K562 (cell line): ENCODE data around the gene CCDC184. TPM values are rescaled to one million over a fixed set of nuclear protein-coding genes. Genes with fewer than 3 reads are reported as not detected.

Experiments used
- ATAC-seq: fragments of 200-7000 bp; cut with Tn5 transposase; 3 replicates; pipeline ENCODE4 v1.9.1; 2020; ENCODE audit warnings: moderate library complexity
- BruUV-seq: library from RNA; stranded (reverse); fragments of 400-500 nt; replicated peaks from 2 replicates; lab custom pipeline; 2021; lab: Mats Ljungman, UMichigan
- CTCF ChIA-PET: fragments of 300-600 bp; formaldehyde crosslinking; extraction: SDS; loops from one replicate; lab custom pipeline; 2021; ENCODE audit warnings: low intra/inter-chr PET ratio; lab: Yijun Ruan, JAX
- POLR2A ChIA-PET: fragments of 300-600, 350-650 bp; sonication (Branson Sonifier 250); formaldehyde crosslinking; extraction: SDS; loops from one replicate; lab custom pipeline; 2021; ENCODE audit warnings: antibody characterized with exemption, inconsistent platforms; lab: Yijun Ruan, JAX
- DNase-seq, 4 experiments: peaks; one replicate each; pipeline versions ENCODE4 v3.0.0 to v3.0.0-alpha.2; 2011 to 2018; ENCODE audit warnings: low spot score in 3 of 4, mixed read lengths in 3 of 4; ENCODE audit errors: extremely low read depth in 1 of 4
- FAIRE-seq: peaks from 2 replicates; lab custom pipeline; 2011; peaks lifted over from hg19 to GRCh38; lab: Jason Lieb, UNC
- H2AFZ ChIP-seq: 2 replicates; pipeline ENCODE4 v1.6.0; 2011; ENCODE audit warnings: low read depth, low read length, control low read depth, inconsistent platforms
- H3K27ac ChIP-seq: fragments of 200-600 bp; 3 replicates; pipeline ENCODE4 v1.8.0; 2011; ENCODE audit warnings: low read depth, mild to moderate bottlenecking, control low read depth, inconsistent platforms, low read length, moderate library complexity, mixed read lengths; ENCODE audit errors: extremely low read depth
- H3K27me3 ChIP-seq, 2 experiments: fragments of 300-600 bp in 1 of 2; 2 replicates in 1 of 2; 3 replicates in 1 of 2; pipeline versions ENCODE4 v1.6.0 to v1.8.0; 2011; ENCODE audit warnings: inconsistent platforms in 2 of 2, low read length in 2 of 2, mild to moderate bottlenecking in 1 of 2, mixed read lengths in 1 of 2, moderate library complexity in 1 of 2; ENCODE audit not compliant: control insufficient read depth in 2 of 2, insufficient read depth in 2 of 2
- H3K36me3 ChIP-seq: fragments of 300-600 bp; 3 replicates; pipeline ENCODE4 v1.8.0; 2011; ENCODE audit warnings: mild to moderate bottlenecking, low read length, inconsistent platforms; ENCODE audit not compliant: control insufficient read depth, insufficient read depth
- H3K4me1 ChIP-seq, 2 experiments: fragments of 200-600 bp in 1 of 2; replicated peaks in 1 of 2; 2 replicates in 1 of 2; 3 replicates in 1 of 2; pipeline versions ENCODE4 v1.5.1 to v1.8.0; 2011; ENCODE audit warnings: inconsistent platforms in 2 of 2, low read length in 2 of 2, mild to moderate bottlenecking in 1 of 2, mixed read lengths in 1 of 2, moderate library complexity in 1 of 2; ENCODE audit not compliant: control insufficient read depth in 2 of 2, insufficient read depth in 2 of 2
- H3K4me2 ChIP-seq: 2 replicates; pipeline ENCODE4 v1.6.1; 2011; ENCODE audit warnings: low read length, control low read depth, inconsistent platforms, mixed read lengths; ENCODE audit not compliant: insufficient read depth
- H3K4me3 ChIP-seq: fragments of 200-600 bp; sonication (generic), shearing (Covaris generic); 2 replicates; pipeline ENCODE4 v1.5.1; 2016; ENCODE audit warnings: control low read depth, inconsistent platforms
- H3K79me2 ChIP-seq: fragments of 200-600 bp; 3 replicates; pipeline ENCODE4 v1.8.0; 2011; ENCODE audit warnings: low read length, inconsistent platforms; ENCODE audit not compliant: control insufficient read depth, insufficient read depth
- H3K9ac ChIP-seq, 2 experiments: 2 replicates each; pipeline versions ENCODE4 v1.6.0 to v1.6.1; 2011; ENCODE audit warnings: low read depth in 2 of 2, low read length in 2 of 2, control low read depth in 1 of 2, inconsistent platforms in 1 of 2, mild to moderate bottlenecking in 1 of 2, mixed read lengths in 1 of 2; ENCODE audit not compliant: insufficient read depth in 1 of 2
- H3K9me1 ChIP-seq: one replicate; pipeline ENCODE4 v1.6.0; 2011; ENCODE audit warnings: inconsistent platforms, mild to moderate bottlenecking, low read length, moderate library complexity; ENCODE audit not compliant: control insufficient read depth, insufficient read depth
- H3K9me3 ChIP-seq: replicated peaks from 2 replicates; pipeline ENCODE4 v1.5.1; 2011; ENCODE audit warnings: low read depth, low read length, inconsistent platforms; ENCODE audit not compliant: control insufficient read depth, insufficient read depth
- H4K20me1 ChIP-seq: replicated peaks from 2 replicates; pipeline ENCODE4 v1.6.1; 2011; ENCODE audit warnings: low read length, inconsistent platforms, mixed read lengths; ENCODE audit not compliant: control insufficient read depth, insufficient read depth
- KAT7 ChIP-seq: sonication (generic); formaldehyde crosslinking; IDR thresholded peaks from 2 replicates; pipeline ENCODE4 v1.8.0; 2022; ENCODE audit warnings: missing genetic modification reagents, mild to moderate bottlenecking, borderline replicate concordance
- MTA1 ChIP-seq: fragments of 450-650 bp; IDR thresholded peaks from 2 replicates; pipeline ENCODE4 v1.6.1; 2017; ENCODE audit warnings: borderline replicate concordance
- PTRF ChIP-seq: fragments of 450-650 bp; IDR thresholded peaks from 2 replicates; pipeline ENCODE4 v1.6.1; 2016; ENCODE audit warnings: mild to moderate bottlenecking, missing genetic modification characterization, missing compliant biosample characterization
- ZBTB17 ChIP-seq: fragments of 450-650 bp; formaldehyde crosslinking; IDR thresholded peaks from 2 replicates; pipeline ENCODE4 v1.4.0; 2020; ENCODE audit warnings: mild to moderate bottlenecking
- ZNF165 ChIP-seq: fragments of 250-450 bp; sonication (Bioruptor Pico); IDR thresholded peaks from 2 replicates; pipeline ENCODE4 v1.4.0; 2020; ENCODE audit warnings: borderline replicate concordance
- WGBS: fragments of 100-300 bp; shearing (Covaris generic); methylation state at CpG from one replicate; pipeline ENCODE4 v1.1.6; 2016; ENCODE audit warnings: low coverage, mixed read lengths; ENCODE audit not compliant: insufficient coverage; ENCODE audit errors: missing lambda C conversion rate; 5-methylcytosine and 5-hydroxymethylcytosine counted together
- in situ Hi-C: fragments of 300-500 bp; cut with MboI; formaldehyde crosslinking; loops from 4 replicates; pipeline ENCODE4 v1.15.0; 2018; ENCODE audit warnings: inconsistent platforms, mixed read lengths
- intact Hi-C: fragments of 100-400 bp; cut with micrococcal nuclease; formaldehyde crosslinking; loops from 2 replicates; pipeline ENCODE4 v1.14.2; 2022
- polyA plus RNA-seq, 8 experiments: library from polyadenylated mRNA; depleted of rRNA in 4 of 8; stranded (reverse) in 5 of 8; unstranded in 3 of 8; fragments of >200 nt; fragmentation: Nextera tagmentation in 2 of 8; fragmentation: Illumina TruSeq in 1 of 8; extraction: Ambion mirVana in 2 of 8; extraction: Trizol in 1 of 8; gene quantifications; 2 replicates each; pipeline versions ENCODE4 v1.2.1 to v1.2.3, GENCODE V29; 2011 to 2014; ENCODE audit warnings: inconsistent platforms in 1 of 8, missing spikeins in 1 of 8
- total RNA-seq, 7 experiments: library from RNA; depleted of rRNA in 6 of 7; stranded (reverse); fragments of >200 nt in 6 of 7; fragmentation: Illumina TruSeq in 2 of 7; extraction: Trizol in 2 of 7; gene quantifications; 2 replicates each; pipeline versions ENCODE4 v1.2.1 to v1.2.3, GENCODE V29; 2011 to 2021; ENCODE audit warnings: low replicate concordance in 1 of 7
- TF ChIP-seq, protein P1 (sequence below), 2 experiments: fragments of 150-350 bp in 1 of 2; IDR thresholded peaks; 2 replicates each; pipeline ENCODE4 v1.6.1; 2012 to 2016; ENCODE audit warnings: low read depth in 2 of 2, low read length in 2 of 2, mild to moderate bottlenecking in 1 of 2, moderate library complexity in 1 of 2

The CCDC184 gene
- total and polyA plus RNA-seq, 9 of the 15 experiments (the other 6 are each of a cell fraction or from before 2014, with no cell fraction given), result 0.09 TPM; not detected in 8

DNA sequence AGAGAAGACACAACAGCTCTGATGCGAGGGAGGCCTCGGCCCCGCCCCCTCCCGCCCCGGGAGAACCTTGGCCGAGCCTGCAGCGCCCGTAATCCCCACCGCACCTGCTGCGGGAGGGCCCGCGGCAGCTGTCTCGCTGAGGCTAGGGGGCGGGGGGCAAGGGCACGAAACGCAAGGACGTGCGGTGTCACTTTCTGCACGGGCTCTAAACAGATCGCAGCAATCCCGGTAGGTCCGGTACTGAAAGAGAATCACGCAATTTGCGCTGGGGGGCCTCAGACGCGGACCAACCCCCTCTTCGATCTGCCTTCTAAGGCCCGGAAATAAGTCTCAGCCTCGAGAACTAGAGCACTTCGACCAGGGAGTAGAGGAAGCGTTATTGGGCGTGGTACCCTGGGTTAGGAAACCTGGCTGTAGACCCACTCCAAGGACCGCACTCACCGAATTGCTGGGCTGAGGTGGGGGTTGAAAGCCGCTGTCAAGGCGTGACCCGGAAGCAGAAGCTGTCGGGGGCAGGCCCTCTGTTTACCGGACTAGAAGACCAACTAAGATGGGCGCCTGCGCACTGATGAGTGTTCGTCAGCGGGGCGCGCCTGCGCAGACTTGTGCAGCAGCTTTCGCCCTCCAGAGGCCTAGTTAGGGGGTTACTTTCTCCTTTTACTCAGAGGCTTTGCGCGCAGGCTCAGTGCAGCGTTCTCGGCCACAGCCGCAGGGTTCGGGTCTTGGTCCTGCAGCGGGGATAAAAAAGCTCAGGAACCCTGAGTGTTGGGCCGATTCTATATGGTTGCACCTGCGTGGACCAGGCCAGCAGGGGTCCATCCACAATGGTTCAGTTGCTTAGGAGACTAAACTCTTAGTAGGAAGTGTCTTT lies 26.2 kb upstream of the CCDC184 start, which contains the start of gene ASB8:
ASB8 (minus strand) TSS at position 498 of the 871 bp plus-strand sequence. CDS start 4,019 bp downstream, outside the sequence.
- peaks cover 9% of the 10 kb centered on the region; the same call in 2 of the 3 replicates for H3K36me3 ChIP-seq
- no peaks in the 10 kb centered on the region for H3K27me3 ChIP-seq
- H3K9ac ChIP-seq, result peak within 1 kb of the TSS; percentile 76 to 92
- peak; percentile 97 to 99 (median 98) for DNase-seq
- intact Hi-C loops, result loop anchor here (1.0 kb wide), 1 partner anchor 51 kb away; the partner anchor contains the start of gene SENP1
- peak within 1 kb of the TSS; percentile 80 for H3K27ac ChIP-seq
- H3K9me3 ChIP-seq, result no peaks in the 10 kb centered on the region
- under 1% methylated on average over 42 of the region's 56 CpGs for WGBS
- H2AFZ ChIP-seq, result peak within 1 kb of the TSS; percentile 99
- no peaks in the 10 kb centered on the region for H3K9me1 ChIP-seq
- ChIA-PET CTCF (interaction anchor here (0.6 kb wide), 2 partner anchors 73 to 400 kb away, joined by 3 to 4 read pairs; no protein-coding TSS in a partner anchor), POLR2A (interaction anchor here (0.6 to 3.4 kb wide), 12 partner anchors 9 to 252 kb away, joined by 3 to 15 read pairs (median 4); no protein-coding TSS in a partner anchor)
- in situ Hi-C loops, result no loop called here
- ATAC-seq, result peak; percentile 95
- H3K4me3 ChIP-seq, result peak within 1 kb of the TSS; percentile 72
- BruUV-seq, result TSS peak; percentile 64
- H4K20me1 ChIP-seq, result no peaks in the 10 kb centered on the region
- FAIRE-seq, result peak; percentile 97
- peaks cover 13% of the 10 kb centered on the region; the same call in 2 of the 3 replicates for H3K79me2 ChIP-seq
- peak within 1 kb of the TSS; percentile 98 for H3K4me2 ChIP-seq
- peaks cover 4 to 15% of the 10 kb centered on the region in 2 experiments for H3K4me1 ChIP-seq
- TF ChIP-seq KAT7 (no peak), ZNF165 (CRISPR knock-in tag) (no peak), MTA1 (no peak), ZBTB17 (CRISPR knock-in tag) (no peak), PTRF (no peak)
- TF ChIP-seq, protein P1, sequence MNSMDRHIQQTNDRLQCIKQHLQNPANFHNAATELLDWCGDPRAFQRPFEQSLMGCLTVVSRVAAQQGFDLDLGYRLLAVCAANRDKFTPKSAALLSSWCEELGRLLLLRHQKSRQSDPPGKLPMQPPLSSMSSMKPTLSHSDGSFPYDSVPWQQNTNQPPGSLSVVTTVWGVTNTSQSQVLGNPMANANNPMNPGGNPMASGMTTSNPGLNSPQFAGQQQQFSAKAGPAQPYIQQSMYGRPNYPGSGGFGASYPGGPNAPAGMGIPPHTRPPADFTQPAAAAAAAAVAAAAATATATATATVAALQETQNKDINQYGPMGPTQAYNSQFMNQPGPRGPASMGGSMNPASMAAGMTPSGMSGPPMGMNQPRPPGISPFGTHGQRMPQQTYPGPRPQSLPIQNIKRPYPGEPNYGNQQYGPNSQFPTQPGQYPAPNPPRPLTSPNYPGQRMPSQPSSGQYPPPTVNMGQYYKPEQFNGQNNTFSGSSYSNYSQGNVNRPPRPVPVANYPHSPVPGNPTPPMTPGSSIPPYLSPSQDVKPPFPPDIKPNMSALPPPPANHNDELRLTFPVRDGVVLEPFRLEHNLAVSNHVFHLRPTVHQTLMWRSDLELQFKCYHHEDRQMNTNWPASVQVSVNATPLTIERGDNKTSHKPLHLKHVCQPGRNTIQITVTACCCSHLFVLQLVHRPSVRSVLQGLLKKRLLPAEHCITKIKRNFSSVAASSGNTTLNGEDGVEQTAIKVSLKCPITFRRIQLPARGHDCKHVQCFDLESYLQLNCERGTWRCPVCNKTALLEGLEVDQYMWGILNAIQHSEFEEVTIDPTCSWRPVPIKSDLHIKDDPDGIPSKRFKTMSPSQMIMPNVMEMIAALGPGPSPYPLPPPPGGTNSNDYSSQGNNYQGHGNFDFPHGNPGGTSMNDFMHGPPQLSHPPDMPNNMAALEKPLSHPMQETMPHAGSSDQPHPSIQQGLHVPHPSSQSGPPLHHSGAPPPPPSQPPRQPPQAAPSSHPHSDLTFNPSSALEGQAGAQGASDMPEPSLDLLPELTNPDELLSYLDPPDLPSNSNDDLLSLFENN (IDR thresholded peaks at IDR 0.05; ENCODE audit: low read depth in 2 of 2, low read length in 2 of 2), result no peak
